Effector memory CD4-positive, alpha-beta T cell (primary cell): Measurements from ENCODE around the gene LINGO4.

Experiments used
- DNase-seq, 3 donors: peaks; one replicate each; pipeline ENCODE4 v3.0.0-alpha.2; 2020
- H3K27ac ChIP-seq: 2 replicates; pipeline ENCODE4 v1.7.0; 2013; ENCODE audit warnings: mild to moderate bottlenecking, low read length, moderate library complexity; ENCODE audit not compliant: insufficient read depth, poor library complexity, severe bottlenecking
- H3K27me3 ChIP-seq: replicated peaks from 2 replicates; pipeline ENCODE4 v1.7.0; 2013; ENCODE audit warnings: mild to moderate bottlenecking, low read length; ENCODE audit not compliant: insufficient read depth, control insufficient read depth, poor library complexity, severe bottlenecking
- H3K36me3 ChIP-seq: 2 replicates; pipeline ENCODE4 v1.7.0; 2013; ENCODE audit warnings: mild to moderate bottlenecking, low read length, moderate library complexity; ENCODE audit not compliant: control insufficient read depth, insufficient read depth
- H3K4me1 ChIP-seq: 2 replicates; pipeline ENCODE4 v1.7.0; 2013; ENCODE audit warnings: low read length, mild to moderate bottlenecking; ENCODE audit not compliant: control insufficient read depth, insufficient read depth, poor library complexity, severe bottlenecking
- H3K4me3 ChIP-seq: 2 replicates; pipeline ENCODE4 v1.7.0; 2013; ENCODE audit warnings: low read length, low read depth, mild to moderate bottlenecking; ENCODE audit not compliant: insufficient read depth, poor library complexity, severe bottlenecking
- H3K9me3 ChIP-seq: 2 replicates; pipeline ENCODE4 v1.7.0; 2013; ENCODE audit warnings: mild to moderate bottlenecking, low read length, moderate library complexity; ENCODE audit not compliant: control insufficient read depth

LINGO4 gene

DNA sequence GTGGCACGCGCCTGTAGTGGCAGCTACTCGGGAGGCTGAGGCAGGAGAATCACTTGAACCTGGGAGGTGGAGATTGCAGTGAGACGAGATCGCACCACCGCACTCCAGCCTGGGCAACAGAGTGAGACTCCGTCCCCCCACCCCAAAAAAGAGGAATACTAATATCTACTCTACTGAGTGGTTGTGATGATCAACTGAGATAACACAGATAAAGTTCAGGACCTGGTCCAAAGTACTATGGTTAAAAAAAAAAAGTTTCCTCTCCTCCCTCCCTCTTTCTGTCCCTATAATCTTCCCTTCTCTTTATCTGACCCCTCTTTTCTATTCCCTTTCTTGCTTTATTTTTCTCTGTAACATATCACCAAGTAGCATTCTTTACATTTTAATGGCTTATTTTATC is 30.4 kb upstream of the LINGO4 start:
- Histone ChIP-seq H3K4me3 (no peak overlapping the region), H3K27me3 (no peaks in the 10 kb centered on the region), H3K4me1 (peaks cover 86% of the 10 kb centered on the region), H3K27ac (no peak overlapping the region), H3K9me3 (no peaks in the 10 kb centered on the region), H3K36me3 (no peaks in the 10 kb centered on the region)
- DNase-seq: no peak

DNA sequence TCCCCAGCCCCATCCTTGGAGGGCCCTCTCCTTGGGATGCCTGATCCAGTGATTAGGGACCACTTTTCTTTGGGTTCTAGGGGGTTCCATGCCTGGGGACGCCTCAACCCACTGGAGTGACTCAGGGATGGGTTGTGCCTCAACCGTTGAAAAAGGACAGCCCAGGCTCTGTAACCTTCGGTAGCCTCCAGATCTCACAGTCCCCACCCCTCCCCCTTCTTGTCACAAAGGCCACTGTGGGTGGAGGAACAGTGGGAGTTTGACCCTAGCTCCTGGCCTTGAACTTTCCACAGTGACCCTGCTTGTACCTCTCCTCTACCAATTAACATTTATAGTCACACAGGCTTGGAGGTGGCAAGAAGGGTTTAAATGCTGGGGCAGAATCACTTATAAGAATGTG is 29.0 kb upstream of the LINGO4 start:
- Histone ChIP-seq H3K27ac (peak overlapping the region; percentile 60), H3K4me3 (peak overlapping the region; percentile 6), H3K36me3 (no peaks in the 10 kb centered on the region), H3K27me3 (no peaks in the 10 kb centered on the region), H3K4me1 (peaks cover 88% of the 10 kb centered on the region), H3K9me3 (no peaks in the 10 kb centered on the region)
- no peak for DNase-seq

- Histone ChIP-seq H3K27ac (peak overlapping the region; percentile 60), H3K36me3 (no peaks in the 10 kb centered on the region), H3K9me3 (no peaks in the 10 kb centered on the region), H3K4me1 (peaks cover 88% of the 10 kb centered on the region), H3K27me3 (no peaks in the 10 kb centered on the region), H3K4me3 (peak overlapping the region; percentile 6)
- no peak for DNase-seq
These were observed 28.1 kb upstream of the LINGO4 start for GRCh38 chr1:151833172-151833900.

- DNase-seq: no peak
- H3K36me3 ChIP-seq: no peaks in the 10 kb centered on the region
- peak overlapping the region; percentile 60 for H3K27ac ChIP-seq
- no peaks in the 10 kb centered on the region for H3K27me3 ChIP-seq
- no peaks in the 10 kb centered on the region for H3K9me3 ChIP-seq
- peaks cover 88% of the 10 kb centered on the region for H3K4me1 ChIP-seq
- no peak overlapping the region for H3K4me3 ChIP-seq
These were observed 27.2 kb upstream of the LINGO4 start for GRCh38 chr1:151832318-151832980.

DNA sequence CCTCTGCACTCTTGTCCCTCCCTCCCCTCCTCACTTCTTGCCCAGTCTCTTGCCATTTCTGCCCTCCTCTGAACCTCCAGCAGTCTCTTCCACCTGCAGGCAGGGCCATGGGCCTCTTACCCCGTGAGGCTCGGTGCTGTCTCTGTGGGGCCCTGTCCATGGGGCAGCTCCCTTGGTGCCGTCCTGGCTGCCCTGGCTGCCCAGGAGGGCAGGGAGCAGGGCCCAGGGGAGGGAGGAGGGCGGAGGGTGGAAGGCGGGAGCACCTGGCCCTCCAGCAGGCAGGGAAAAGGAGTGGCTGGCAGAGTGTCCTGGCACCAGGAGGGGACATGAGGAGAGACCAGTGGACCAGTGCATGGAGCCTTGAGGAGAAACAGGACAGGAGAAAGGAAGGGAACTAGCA is 26.4 kb upstream of the LINGO4 start, which contains the start of gene RORC:
Gene RORC, minus strand, starts transcription at position 198 of the 400 bp plus-strand sequence. Its CDS starts 38 bp downstream, at position 160.
- DNase-seq: no peak
- Histone ChIP-seq H3K9me3 (no peaks in the 10 kb centered on the region), H3K36me3 (no peaks in the 10 kb centered on the region), H3K4me1 (peaks cover 87% of the 10 kb centered on the region), H3K27me3 (no peaks in the 10 kb centered on the region), H3K27ac (peak within 1 kb of the TSS; percentile 66), H3K4me3 (peak within 1 kb of the TSS; percentile 47)

DNA sequence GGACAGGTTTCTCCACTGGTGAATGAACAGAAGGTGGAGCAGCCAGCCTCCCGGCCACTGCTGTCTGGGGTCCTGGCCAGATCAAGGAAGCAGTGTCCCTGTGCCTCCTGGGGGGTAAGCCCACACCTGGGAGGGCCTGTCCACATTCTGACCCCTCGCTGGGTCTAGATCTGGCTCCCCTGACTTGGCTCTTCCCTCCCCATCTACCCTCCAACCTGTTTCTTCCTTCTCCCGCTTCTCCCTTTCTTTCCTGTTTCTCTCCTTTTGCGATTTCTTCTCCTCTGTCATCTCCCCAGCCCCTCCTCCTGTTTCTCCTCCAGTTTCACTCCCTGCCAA is 26.0 kb upstream of the LINGO4 start:
- Histone ChIP-seq H3K4me3 (peak overlapping the region; percentile 47), H3K36me3 (no peaks in the 10 kb centered on the region), H3K4me1 (peaks cover 87% of the 10 kb centered on the region), H3K9me3 (no peaks in the 10 kb centered on the region), H3K27me3 (no peaks in the 10 kb centered on the region), H3K27ac (peak overlapping the region; percentile 66)
- DNase-seq: no peak

DNA sequence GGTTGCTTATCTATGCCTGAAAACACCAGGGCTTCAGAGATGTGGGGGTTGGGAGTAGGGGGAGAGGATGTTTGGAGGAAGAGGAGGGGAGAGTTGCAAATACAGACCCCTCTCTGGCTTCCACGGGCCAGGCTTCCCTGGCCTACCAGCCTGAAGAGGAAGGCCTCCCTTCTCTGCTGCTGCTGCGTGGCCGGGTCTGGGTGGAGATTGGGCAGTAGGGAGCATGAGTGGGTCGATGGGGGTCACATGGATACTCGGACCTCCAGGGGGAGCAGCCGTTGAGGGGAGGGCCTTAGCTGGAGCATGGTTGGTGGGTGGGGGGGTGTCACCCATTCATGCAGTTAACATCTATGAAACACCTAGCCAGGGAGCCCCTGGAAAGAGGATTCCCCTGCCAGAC is 24.8 kb upstream of the LINGO4 start:
- Histone ChIP-seq H3K4me3 (peak overlapping the region; percentile 20), H3K9me3 (no peaks in the 10 kb centered on the region), H3K27ac (peak overlapping the region; percentile 66), H3K4me1 (peaks cover 85% of the 10 kb centered on the region), H3K36me3 (no peaks in the 10 kb centered on the region), H3K27me3 (no peaks in the 10 kb centered on the region)
- DNase-seq: no peak

GRCh38 chr1:151829352-151830046 is 24.3 kb upstream of the LINGO4 start:
- H3K36me3 ChIP-seq: no peaks in the 10 kb centered on the region
- H3K4me3 ChIP-seq: no peak overlapping the region
- peak overlapping the region; percentile 66 for H3K27ac ChIP-seq
- H3K27me3 ChIP-seq: no peaks in the 10 kb centered on the region
- no peaks in the 10 kb centered on the region for H3K9me3 ChIP-seq
- no peak for DNase-seq
- peaks cover 81% of the 10 kb centered on the region for H3K4me1 ChIP-seq

- H3K4me1 ChIP-seq: peaks cover 78% of the 10 kb centered on the region
- H3K9me3 ChIP-seq: no peaks in the 10 kb centered on the region
- no peaks in the 10 kb centered on the region for H3K36me3 ChIP-seq
- peak in 1 of 3 donors; percentile 23 for DNase-seq
- H3K27me3 ChIP-seq: no peaks in the 10 kb centered on the region
- H3K4me3 ChIP-seq: no peak overlapping the region
- peak overlapping the region; percentile 66 for H3K27ac ChIP-seq
These were observed 23.7 kb upstream of the LINGO4 start for GRCh38 chr1:151828921-151829320.

DNA sequence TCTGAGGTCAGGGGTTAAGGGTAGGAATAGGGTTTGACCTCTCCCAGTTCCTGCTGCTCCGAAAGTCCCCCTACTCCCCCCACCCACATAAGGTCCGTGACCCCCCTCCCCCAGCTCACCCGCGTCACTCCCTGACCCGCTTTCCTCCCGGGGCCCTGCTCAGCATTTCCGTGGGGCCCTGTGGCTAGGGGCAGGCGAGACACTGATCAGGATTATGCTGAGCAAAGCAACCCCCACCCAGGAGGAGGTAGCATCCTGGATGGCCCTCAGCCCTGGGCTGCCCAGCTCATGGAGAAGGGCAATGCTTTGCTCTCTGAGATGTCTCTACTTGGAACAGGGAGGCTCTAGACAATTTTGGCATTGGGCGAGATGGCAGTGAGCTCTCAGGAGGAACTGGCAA is 22.6 kb upstream of the LINGO4 start:
- Histone ChIP-seq H3K27ac (peak overlapping the region; percentile 66), H3K4me1 (peaks cover 68% of the 10 kb centered on the region), H3K9me3 (no peaks in the 10 kb centered on the region), H3K4me3 (peak overlapping the region; percentile 18), H3K27me3 (no peaks in the 10 kb centered on the region), H3K36me3 (no peaks in the 10 kb centered on the region)
- no peak for DNase-seq
